GM21423 (cell line): ENCODE results near the gene TAF1B.
"Not testable (repeated sequence)": the region's sequence is repeated elsewhere in the genome, so short reads cannot be mapped to it uniquely, and the experiment has no call there.

Experiments
- ATAC-seq: cut with Tn5 transposase; IDR thresholded peaks from one replicate; pipeline ENCODE4 v1.9.1; 2021; ENCODE audit warnings: mild to moderate bottlenecking, moderate library complexity; ENCODE audit not compliant: unreplicated experiment

Gene TAF1B

DNA sequence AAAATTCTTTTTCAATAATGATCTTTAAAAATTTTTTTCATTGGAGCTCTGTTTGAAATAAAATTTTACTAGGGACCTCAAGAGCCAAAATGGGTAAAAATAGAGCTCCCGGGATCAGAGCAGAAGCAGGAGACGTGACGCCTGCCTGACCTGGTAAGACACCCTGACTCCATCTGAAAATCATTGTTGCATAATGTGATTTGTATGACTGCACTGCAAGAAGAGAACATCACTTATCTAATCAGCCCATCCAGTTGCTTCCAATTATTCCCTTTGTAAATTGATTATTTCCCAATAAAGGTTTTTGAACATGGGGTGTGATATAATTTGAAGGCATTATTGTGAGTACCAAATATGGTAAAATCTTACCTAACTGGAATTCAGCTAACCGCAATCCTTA, 17.1 kb upstream of the TAF1B start:
- no peak for ATAC-seq

DNA sequence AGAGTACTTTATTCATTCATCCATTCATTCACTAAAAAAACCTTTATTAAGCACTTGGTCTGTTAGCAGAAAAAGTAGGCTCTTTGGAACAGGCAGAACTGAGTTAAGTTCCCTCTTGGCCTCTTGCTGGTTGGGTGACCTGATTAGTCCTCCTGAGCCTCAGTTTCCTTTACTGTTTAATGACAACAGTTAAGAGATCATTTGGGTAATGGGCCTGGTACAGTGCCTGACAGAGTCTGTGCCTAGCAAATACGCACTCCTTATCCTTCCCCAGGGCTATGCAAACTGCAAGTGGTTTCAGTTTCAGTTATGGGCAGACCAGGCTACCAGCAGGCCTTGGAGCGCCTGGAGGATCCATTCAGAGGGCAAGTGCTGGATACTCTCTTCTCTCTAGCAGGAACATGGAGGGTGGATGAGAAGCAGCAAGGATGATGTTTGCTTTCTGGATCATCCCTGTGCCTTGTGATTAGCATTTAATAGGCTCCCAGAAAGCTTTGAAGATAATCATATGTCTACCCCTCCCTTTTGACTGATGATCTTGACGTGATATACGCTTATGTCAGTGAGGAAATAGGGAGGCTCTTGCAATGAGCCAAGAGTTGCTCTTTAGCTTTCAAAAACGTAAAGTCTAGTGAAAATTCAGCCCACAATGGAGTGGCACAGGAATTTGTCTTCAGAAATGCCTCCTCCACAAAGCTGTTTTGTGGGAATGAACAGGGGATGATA, 12.4 kb upstream of the TAF1B start:
- ATAC-seq: no peak

DNA sequence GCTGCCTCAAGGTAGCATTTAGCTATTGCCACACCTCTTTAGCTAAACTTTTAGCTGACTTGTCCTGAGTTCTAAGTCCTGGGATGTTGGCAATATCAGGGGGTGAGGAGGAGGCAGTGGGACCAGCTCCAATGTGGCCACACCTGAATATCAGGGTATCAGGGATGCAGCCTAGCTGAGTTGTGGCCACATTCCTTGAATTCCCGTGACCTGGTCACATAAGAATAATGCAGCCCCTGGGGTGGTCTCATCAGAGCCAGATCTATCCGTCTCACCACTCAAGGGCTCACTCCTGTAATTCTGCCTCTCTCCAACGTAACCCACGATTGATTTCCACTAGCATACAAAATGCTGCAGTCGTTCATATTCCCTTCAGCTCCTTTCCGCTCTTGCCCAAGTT, 11.6 kb upstream of the TAF1B start:
- no peak for ATAC-seq

DNA sequence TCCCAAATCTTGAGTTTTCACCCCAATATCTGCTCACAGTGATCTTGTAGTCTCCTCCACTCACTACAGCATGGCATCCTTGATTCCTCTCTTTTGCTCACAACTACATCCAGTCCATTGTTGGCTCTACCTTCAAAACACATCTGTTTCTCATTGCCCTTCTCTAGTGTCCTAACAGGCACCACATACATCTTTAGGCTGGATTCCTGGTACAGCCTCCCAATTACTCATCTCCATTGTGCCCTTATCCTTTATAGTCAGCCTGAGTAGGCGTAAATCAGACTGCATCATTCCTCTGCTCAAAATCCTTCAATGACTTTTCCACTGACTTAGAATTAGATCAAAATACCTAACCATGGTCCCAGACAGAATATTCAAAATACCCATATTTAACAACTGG, 10.7 kb upstream of the TAF1B start:
- ATAC-seq: no peak

DNA sequence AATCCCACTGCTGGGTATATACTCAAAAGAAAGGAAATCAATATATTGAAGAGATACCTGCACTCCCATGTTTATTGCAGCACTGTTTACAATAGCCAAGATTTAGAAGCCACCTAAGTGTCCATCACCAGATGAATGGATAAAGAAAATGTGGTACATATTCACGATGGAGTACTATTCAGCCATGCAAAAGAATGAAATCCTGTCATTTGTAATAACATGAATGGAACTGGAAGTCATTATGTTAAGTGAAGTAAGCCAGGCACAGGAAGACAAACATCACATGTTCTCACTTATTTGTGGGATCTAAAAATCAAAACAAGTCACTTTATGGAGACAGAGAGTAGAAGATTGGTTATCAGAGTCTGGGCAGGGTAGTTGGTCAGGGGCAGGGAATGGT, 8.2 kb upstream of the TAF1B start:
- not testable (repeated sequence) for ATAC-seq

DNA sequence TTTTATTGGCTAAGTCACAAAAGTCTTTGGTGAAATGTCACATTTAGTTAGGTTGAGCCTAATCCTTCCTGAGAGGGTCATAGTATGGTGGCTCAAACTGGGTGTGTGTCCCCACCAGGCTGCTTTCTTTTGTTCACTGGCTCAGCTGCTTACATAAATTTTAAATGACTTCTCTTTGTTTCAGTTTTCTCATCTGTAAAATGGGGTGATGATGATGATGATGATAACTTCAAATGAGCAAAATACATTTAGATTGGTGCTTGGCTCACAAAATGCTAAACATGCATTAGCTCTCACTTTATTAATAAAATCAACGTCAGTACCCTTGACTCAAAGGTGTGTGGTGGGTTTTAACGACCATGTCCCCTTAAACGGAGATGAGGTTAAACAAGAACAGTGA, 7.2 kb upstream of the TAF1B start:
- ATAC-seq: no peak

DNA sequence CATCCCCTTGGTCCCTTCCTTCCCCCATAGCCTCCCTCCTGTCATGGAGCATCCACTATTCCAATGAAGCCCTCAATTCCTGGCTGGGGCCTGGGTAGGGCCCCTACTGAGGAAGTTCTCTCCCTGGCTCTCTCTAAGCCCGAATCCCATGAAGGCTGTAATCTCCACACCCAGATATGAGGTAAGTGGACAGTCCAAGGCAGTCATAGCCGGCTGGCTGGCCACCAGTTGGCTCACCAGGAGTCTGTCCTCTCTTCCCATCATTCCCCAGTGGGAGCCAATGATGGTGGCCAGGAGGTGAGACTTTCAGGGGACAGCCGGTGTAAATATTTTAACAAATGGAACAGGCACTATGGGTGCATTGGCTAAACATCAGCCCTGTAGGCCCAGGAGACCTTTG, 6.8 kb upstream of the TAF1B start:
- ATAC-seq: no peak

DNA sequence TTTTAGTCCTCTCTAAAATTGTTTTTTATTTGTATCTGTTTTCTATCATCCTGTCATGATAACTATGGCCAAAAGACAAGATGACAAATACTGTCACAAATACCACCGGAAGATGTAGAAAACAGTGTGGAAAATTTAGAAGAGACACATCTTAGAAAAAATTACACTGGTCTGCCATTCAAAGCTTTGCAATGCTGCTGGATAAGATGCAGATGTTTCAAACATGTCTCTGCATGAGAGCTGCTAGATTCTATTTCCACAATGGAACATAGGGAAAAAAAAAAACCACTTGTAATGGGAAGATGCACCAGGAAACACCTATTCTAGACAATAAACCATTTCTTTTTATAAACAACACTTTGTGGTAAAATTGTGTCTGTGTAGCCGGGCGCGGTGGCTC, 5.8 kb upstream of the TAF1B start:
- no peak for ATAC-seq

DNA sequence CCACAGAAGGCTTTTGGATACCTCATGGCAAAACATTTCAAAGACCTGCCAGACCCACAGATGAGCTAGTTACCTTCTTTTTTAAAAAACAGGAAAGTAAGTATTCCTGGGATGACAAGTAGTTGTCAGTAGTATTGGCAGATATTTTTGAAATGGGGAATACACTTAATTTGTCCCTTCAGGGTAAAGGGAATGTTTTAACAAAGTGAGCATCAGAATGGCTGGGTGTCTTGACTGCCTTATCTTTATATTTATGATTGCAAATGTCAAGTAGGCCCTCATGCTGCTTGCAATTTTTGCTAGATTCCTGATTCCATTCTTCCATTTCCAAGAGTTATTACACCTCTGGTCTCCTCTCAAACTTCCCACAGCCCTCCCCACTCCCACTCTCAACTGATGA, 4.9 kb upstream of the TAF1B start:
- ATAC-seq: no peak

DNA sequence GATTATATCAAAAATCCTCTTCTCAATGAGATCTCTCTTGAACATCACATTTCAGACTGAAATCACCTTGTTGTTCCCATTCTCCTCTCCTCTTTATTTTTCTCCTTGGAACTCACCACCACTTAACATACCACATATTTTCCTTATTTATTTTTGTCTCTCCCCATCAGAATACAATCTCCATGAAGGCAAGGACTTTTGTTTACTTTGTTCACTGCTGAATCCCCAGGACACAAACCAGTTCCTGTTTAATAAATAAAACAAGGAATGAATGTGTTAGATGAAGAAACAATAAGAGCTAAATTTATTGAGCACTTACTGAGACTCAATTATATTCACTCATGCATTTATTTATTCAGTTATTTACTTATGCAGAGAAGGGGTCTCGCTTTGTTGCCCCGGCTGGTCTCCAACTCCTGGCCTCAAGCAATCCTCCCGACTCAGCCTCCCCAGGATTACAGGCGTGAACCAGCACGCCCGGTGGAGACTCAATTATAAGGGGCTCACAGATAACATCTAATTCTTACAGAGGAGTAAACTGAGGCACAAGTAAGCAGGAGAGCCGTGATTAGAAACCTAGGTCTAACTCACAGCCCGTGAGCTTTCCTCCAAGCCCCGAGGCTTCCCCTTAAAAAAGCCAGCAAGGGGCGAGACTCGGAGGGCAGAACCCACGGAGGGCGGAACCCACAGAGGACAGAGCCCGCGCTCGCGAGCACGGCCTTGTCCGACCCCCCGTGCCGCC, 616 bp upstream of the TAF1B start:
- no peak for ATAC-seq

DNA sequence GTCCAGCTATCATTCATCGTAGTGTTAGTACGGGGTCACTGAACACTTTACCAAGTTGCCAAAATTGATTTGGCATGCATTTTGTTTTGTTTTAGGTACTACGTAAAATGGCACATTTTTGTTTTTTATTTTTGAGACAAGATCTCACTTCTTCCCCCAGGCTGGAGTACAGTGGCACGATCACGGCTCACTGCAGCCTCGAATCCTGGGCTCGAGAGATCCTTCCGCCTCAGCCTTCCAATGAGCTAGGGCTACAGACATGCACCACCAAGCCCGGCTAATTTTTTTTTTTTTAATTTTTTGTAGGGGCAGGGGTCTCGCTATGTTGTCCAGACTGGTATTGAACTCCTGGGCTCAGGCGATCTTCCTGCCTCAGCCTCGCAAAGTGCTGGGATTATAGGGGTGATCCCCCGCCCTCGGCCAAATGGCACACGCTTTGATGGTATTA, 786 bp downstream of the TAF1B start:
- no peak for ATAC-seq

DNA sequence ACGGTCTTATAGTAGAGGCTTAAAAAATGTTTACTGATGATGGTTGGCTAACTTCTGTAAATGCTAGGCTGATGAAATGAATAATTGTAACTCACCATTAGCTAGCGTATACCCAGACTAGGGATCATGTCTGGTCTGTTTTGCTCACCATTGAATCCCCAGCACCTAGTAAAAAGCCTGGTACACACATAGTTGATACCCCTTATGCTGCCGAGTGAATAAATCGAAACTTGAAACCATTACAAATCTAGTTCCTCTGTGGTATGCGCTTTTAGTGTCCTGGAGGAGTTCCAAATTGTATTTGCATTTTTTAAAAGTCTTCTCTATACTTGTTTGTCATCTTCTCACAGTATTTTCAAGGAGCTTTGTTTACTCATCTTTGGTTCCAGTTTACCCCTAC, 1.3 kb downstream of the TAF1B start:
- peak; percentile 21 for ATAC-seq

DNA sequence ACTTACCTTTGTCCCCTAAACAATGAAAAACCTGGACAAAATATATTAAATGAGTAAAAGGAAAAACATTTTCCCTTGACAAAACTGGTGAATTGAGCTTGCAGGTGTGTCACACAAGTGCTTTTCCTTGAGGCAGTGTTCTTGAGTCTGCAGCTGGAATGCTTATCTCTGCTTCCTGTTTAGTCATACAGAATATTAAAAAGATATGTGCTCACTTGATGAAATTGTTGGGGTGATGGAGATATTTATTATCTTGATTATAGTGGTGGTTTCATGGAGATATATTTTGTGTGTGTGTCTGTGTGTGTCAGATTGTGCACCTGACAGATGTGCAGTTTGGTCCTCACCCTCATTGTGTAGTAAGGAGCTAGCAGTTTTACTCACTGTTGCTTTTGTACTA, 3.3 kb downstream of the TAF1B start:
- ATAC-seq: no peak

DNA sequence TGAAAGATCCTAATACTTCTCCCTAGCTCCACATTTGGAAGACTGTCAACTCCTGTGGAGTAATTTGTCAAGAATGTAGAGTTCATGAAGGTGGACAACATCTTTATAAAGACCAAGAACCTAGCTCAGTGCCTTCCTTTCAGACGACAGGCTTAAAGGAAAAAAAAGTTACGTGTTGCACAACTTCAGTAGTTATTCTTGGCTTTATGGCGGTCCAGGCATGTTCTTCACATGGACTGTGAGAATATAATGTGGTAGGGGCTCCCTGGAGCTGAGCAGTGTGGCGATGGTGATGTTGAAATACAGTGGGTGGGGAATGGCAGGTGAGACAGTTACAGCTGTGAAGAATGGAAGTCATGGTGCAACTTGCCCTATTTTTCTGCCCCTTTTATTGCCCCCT, 3.9 kb downstream of the TAF1B start:
- ATAC-seq: no peak

DNA sequence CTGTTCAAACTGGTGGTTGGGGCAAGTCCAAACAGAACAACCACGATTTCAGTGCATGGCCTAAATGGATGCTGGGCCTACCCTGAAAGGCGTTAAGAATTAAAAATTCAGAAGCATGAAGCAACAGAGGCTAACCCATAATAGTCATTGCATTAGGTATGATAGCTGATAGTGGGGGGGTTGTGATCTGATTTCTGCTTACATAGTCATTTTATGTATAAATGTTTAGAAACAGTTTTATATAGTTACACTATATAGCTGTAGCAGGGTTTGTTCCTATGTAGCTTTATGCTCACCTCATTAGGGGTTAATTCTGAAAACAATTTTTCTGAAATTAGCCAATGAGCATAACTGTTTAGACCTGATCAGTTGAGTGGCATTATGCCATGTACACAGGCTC, 9.6 kb downstream of the TAF1B start:
- ATAC-seq: no peak

DNA sequence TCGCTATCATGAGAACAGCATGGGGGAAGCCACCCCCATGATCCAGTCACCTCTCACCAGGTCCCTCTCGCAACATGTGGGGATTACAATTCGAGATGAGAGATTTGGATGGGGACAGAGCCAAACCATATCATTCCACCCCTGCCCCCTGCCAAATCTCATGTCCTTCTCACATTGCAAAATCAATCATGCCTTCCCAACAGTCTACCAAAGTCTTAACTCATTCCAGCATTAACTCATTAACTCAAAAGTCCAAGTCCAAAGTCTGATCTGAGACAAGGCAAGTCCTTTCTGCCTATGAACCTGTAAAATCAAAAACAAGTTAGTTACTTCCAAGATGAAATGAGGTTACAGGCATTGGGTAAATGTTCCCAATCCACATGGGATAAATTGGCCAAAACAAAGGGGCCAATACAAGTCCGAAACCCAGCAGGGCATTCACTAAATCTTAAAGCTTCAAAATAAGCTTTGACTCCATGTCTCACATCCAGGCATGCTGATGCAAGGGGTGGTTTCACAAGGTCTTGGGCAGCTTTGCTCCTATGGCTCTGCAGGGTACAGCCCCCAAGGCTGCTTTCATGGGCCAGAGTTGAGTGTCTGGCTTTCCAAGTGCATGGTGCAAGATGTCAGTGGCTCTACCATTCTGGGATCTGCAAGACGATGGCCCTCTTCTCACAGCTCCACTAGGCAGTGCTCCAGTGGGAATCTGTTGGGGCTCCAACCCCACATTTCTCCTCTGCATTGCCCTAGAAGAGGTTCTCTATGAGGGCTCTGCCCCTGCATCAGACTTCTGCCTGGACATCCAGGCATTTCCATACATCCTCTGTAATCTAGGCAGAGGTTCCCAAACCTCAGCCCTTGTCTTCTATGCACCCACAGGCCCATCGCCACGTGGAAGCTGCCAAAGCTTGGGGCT, 14.8 kb downstream of the TAF1B start:
- ATAC-seq: no peak

DNA sequence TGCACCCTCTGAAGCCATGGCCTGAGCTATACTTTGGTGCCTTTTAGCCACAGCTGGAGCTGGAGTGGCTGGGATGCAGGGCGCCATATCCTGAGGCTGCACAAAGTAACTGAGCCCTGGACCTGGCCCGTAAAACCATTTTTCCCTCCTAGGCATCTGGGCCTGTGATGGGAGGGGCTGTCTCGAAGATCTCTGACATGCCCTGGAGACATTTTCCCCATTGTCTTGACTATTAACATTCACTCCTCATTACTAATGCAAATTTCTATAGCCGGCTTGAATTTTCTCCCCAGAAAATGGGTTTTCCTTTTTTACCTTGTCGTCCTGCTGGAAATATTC, 15.4 kb downstream of the TAF1B start:
- no peak for ATAC-seq

DNA sequence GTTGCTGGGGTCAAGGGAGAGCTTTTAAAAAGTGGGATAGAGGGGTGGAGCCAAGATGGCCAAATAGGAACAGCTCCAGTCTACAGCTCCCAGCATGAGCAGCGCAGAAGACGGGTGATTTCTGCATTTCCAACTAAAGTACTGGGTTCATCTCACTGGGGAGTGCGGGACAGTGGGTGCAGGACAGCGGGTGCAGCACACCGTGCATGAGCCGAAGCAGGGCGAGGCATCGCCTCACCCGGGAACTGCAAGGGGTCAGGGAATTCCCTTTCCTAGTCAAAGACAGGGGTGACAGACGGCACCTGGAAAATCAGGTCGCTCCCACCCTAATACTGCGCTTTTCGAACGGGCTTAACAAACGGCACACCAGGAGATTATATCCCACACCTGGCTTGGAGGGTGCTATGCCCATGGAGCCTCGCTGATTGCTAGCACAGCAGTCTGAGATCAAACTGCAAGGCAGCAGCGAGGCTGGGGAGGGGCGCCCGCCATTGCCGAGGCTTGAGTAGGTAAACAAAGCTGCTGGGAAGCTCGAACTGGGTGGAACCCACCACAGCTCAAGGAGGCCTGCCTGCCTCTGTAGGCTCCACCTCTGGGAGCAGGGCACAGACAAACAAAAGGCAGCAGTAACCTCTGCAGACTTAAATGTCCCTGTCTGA, 17.8 kb downstream of the TAF1B start:
- not testable (repeated sequence) for ATAC-seq

DNA sequence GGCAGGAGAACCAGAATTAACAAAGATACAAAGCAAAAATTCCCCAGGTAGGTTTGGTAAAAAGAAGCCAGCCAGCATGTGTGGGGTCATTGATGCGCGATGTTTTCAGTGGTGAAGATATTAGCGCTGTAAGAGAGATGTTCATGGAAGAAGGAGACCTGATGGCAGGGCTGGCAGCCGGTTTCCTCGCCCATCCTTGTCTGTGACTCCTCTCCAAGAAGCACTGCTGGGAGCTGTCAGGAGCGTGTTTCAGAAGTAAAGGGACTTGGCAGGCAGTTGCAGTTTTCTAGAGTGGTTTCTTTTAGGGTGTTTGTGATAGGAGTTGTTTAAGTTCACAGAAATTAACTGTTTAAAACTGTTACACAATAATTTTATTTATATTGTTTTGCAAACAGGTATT, 24.6 kb downstream of the TAF1B start:
- no peak for ATAC-seq

DNA sequence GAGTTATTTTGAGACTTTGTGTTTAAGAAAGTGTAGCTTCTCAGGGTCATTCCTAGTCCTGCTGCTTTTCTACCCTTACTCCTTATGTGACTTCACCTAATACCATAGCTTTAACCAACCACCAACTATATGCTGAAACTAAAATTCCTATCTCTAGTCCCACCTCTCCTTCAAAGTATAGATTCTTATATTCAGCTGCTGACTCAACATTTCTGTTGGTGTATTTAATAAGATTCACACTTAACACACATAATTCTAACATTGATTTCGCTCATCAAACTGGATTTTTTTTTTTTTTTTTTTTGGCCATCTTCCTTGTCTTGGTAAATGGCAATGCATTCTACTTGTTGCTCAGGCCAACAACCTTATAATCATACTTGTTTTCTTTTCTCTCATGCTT, 30.1 kb downstream of the TAF1B start:
- no peak for ATAC-seq

DNA sequence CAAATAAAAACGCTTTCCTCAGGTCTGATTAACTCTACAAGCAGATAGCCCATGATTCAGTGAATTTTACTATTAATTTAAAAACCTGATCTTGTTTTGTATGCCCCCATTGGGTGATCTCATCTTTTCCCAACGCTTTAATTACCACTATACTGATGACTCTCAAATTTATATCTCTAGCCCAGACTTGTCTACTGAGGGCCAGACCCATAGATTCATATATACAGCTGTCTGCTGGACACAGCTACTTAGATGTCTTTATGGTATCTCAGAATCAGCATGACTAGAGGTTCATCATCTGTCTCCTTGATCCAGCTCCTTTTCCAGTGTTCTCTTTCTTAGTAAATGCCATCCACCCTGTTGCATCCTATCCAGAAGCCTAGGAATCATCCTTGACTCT, 33.8 kb downstream of the TAF1B start:
- no peak for ATAC-seq
